GM12878 (cell line): Measurements from ENCODE around the gene LKAAEAR1. TPM values are rescaled to one million over a fixed set of nuclear protein-coding genes. Genes with fewer than 3 reads are reported as not detected.
A peak's percentile ranks its signal among the peaks of the same experiment; 100 is the strongest.

Experiments used
- ATAC-seq: fragments of 200-7000 bp; cut with Tn5 transposase; 3 replicates; pipeline ENCODE4 v1.9.1; 2020; ENCODE audit warnings: mild to moderate bottlenecking, moderate library complexity
- BruUV-seq: library from RNA; stranded (reverse); fragments of 400-500 nt; replicated peaks from 2 replicates; lab custom pipeline; 2021; lab: Mats Ljungman, UMichigan
- CTCF ChIA-PET: fragments of 300-600 bp; sonication (Branson Sonifier 250); formaldehyde crosslinking; extraction: SDS; loops from one replicate; lab custom pipeline; 2021; ENCODE audit warnings: inconsistent platforms; lab: Yijun Ruan, JAX
- POLR2A ChIA-PET: fragments of 350-600 bp; formaldehyde crosslinking; extraction: SDS; loops from one replicate; lab custom pipeline; 2021; ENCODE audit warnings: inconsistent platforms; lab: Charles Lee
- RAD21 ChIA-PET: fragments of 300-600 bp; sonication (Branson Sonifier 250); formaldehyde crosslinking; loops from one replicate; lab custom pipeline; 2023; ENCODE audit warnings: antibody characterized with exemption; ENCODE audit not compliant: unreplicated experiment; lab: Charles Lee
- SMC1A ChIA-PET: fragments of 300-600 bp; sonication (Branson Sonifier 250); formaldehyde crosslinking; loops from one replicate; lab custom pipeline; 2023; ENCODE audit not compliant: unreplicated experiment, uncharacterized antibody; lab: Charles Lee
- DNase-seq: peaks from one replicate; pipeline ENCODE4 v3.0.0-alpha.2; 2011; ENCODE audit warnings: low read depth, low spot score
- FAIRE-seq: peaks from 3 replicates; lab custom pipeline; 2011; peaks lifted over from hg19 to GRCh38; lab: Jason Lieb, UNC
- H2AFZ ChIP-seq: 2 replicates; pipeline ENCODE4 v1.6.0; 2011; ENCODE audit warnings: low read depth, low read length, control low read depth; ENCODE audit not compliant: control insufficient read depth
- H3K27ac ChIP-seq: 2 replicates; pipeline ENCODE4 v1.5.1; 2011; ENCODE audit warnings: control low read depth; ENCODE audit not compliant: control insufficient read depth, insufficient read depth
- H3K27me3 ChIP-seq, 2 experiments: replicated peaks in 1 of 2; 2 replicates each; pipeline versions ENCODE4 v1.6.0 to v1.6.1; 2011; ENCODE audit warnings: low read length in 1 of 2; ENCODE audit not compliant: control insufficient read depth in 2 of 2, insufficient read depth in 2 of 2
- H3K36me3 ChIP-seq, 2 experiments: 2 replicates each; pipeline ENCODE4 v1.5.1; 2011; ENCODE audit warnings: low read length in 1 of 2; ENCODE audit not compliant: control insufficient read depth in 2 of 2, insufficient read depth in 2 of 2
- H3K4me1 ChIP-seq: 2 replicates; pipeline ENCODE4 v1.6.1; 2011; ENCODE audit warnings: mild to moderate bottlenecking, low read length, moderate library complexity, mixed read lengths; ENCODE audit not compliant: control insufficient read depth, insufficient read depth
- H3K4me2 ChIP-seq: 2 replicates; pipeline ENCODE4 v1.6.0; 2011; ENCODE audit warnings: control low read depth; ENCODE audit not compliant: control insufficient read depth, insufficient read depth
- H3K4me3 ChIP-seq: fragments of 200-600 bp; sonication (generic); 2 replicates; pipeline ENCODE4 v1.5.1; 2016
- H3K79me2 ChIP-seq: 2 replicates; pipeline ENCODE4 v1.6.0; 2011; ENCODE audit warnings: low read length; ENCODE audit not compliant: control insufficient read depth, insufficient read depth
- H3K9ac ChIP-seq: 2 replicates; pipeline ENCODE4 v1.8.0; 2011; ENCODE audit warnings: low read length, control low read depth, mixed read lengths; ENCODE audit not compliant: control insufficient read depth, insufficient read depth
- H3K9me3 ChIP-seq: replicated peaks from 3 replicates; pipeline ENCODE4 v1.5.1; 2011; ENCODE audit warnings: mild to moderate bottlenecking, low read length; ENCODE audit not compliant: control insufficient read depth, insufficient read depth
- H4K20me1 ChIP-seq: 2 replicates; pipeline ENCODE4 v1.6.0; 2011; ENCODE audit not compliant: control insufficient read depth, insufficient read depth
- ASH2L ChIP-seq: fragments of 300-600, 200-600 bp; sonication (generic); IDR thresholded peaks from 2 replicates; pipeline ENCODE4 v1.6.1; 2017; ENCODE audit warnings: low read depth, mild to moderate bottlenecking, borderline replicate concordance
- EED ChIP-seq: sonication (generic); IDR thresholded peaks from 2 replicates; pipeline ENCODE4 v1.6.1; 2016; ENCODE audit warnings: antibody characterized with exemption, low read depth
- EP300 ChIP-seq, 2 experiments: fragments of 150-350 bp in 1 of 2; IDR thresholded peaks; 2 replicates each; pipeline ENCODE4 v1.6.1; 2011 to 2012; ENCODE audit warnings: low read depth in 2 of 2, low read length in 2 of 2, borderline replicate concordance in 1 of 2, improper control_type of control experiment in 1 of 2, inconsistent platforms in 1 of 2; ENCODE audit not compliant: control insufficient read depth in 1 of 2
- RELA ChIP-seq: fragments of 450-650 bp; IDR thresholded peaks from 2 replicates; pipeline ENCODE4 v1.8.0; 2014; ENCODE audit warnings: borderline replicate concordance; ENCODE audit not compliant: partially characterized antibody
- RUNX3 ChIP-seq: IDR thresholded peaks from 2 replicates; pipeline ENCODE4 v1.6.1; 2012; ENCODE audit warnings: low read length, inconsistent platforms
- SREBF1 ChIP-seq: IDR thresholded peaks from 2 replicates; pipeline ENCODE4 v1.6.1; 2012; ENCODE audit warnings: mild to moderate bottlenecking, low read length
- TCF12 ChIP-seq: IDR thresholded peaks from 2 replicates; pipeline ENCODE4 v1.6.1; 2011; ENCODE audit warnings: low read depth, mild to moderate bottlenecking, low read length
- ZSCAN29 ChIP-seq: fragments of 450-650 bp; IDR thresholded peaks from 2 replicates; pipeline ENCODE4 v1.6.1; 2017; ENCODE audit warnings: mild to moderate bottlenecking, moderate library complexity
- WGBS: methylation state at CpG from one replicate; pipeline ENCODE4 v1.1.6; 2016; ENCODE audit warnings: low lambda C conversion rate; ENCODE audit not compliant: insufficient replicate concordance, insufficient coverage; ENCODE audit errors: missing lambda C conversion rate; 5-methylcytosine and 5-hydroxymethylcytosine counted together
- in situ Hi-C: fragments of 300-500 bp; cut with MboI; formaldehyde crosslinking; loops from 9 replicates; pipeline ENCODE4 v1.14.3; 2018; ENCODE audit warnings: mixed read lengths
- intact Hi-C: fragments of 100-400 bp; cut with micrococcal nuclease; formaldehyde crosslinking; loops from one replicate; pipeline ENCODE4 v1.14.2; 2022; ENCODE audit not compliant: unreplicated experiment
- polyA plus RNA-seq, 11 experiments: library from polyadenylated mRNA; depleted of rRNA in 4 of 11; unstranded in 6 of 11; stranded (reverse) in 5 of 11; fragments of >200 nt; fragmentation: Nextera tagmentation in 4 of 11; fragmentation: Illumina TruSeq in 1 of 11; extraction: Ambion mirVana in 4 of 11; extraction: Trizol in 1 of 11; gene quantifications; 1 replicate in 1 of 11; 2 replicates in 10 of 11; pipeline versions ENCODE4 v1.2.1 to v1.2.3, GENCODE V29; 2011 to 2016; ENCODE audit warnings: inconsistent platforms in 2 of 11, missing spikeins in 2 of 11, low read depth in 1 of 11
- total RNA-seq, 4 experiments: library from RNA; depleted of rRNA in 3 of 4; stranded (reverse); fragments of >200 nt in 3 of 4; fragmentation: Illumina TruSeq in 1 of 4; extraction: Trizol in 1 of 4; gene quantifications; 2 replicates each; pipeline versions ENCODE4 v1.2.1 to v1.2.3, GENCODE V29; 2013 to 2021
- TF ChIP-seq, protein P1 (sequence below): fragments of 450-650 bp; IDR thresholded peaks from 2 replicates; pipeline ENCODE4 v1.6.1; 2016; ENCODE audit warnings: mild to moderate bottlenecking

LKAAEAR1 gene
- total and polyA plus RNA-seq, 10 of the 15 experiments (the other 5 are each of a cell fraction or from before 2014, with no cell fraction given), result not detected

- no peaks in the 10 kb centered on the region for H4K20me1 ChIP-seq
- H3K9me3 ChIP-seq, result no peaks in the 10 kb centered on the region
- H3K27me3 ChIP-seq, result peaks cover 0 to under 1% of the 10 kb centered on the region in 2 experiments; a peak in 1 of 4 replicates
- ATAC-seq (no peak), FAIRE-seq (no peak), DNase-seq (no peak)
- RAD21 ChIA-PET, result interaction anchor here (1.3 kb wide), 1 partner anchor 25 kb away, joined by 3 read pairs; no protein-coding TSS in a partner anchor
- H3K79me2 ChIP-seq, result no peaks in the 10 kb centered on the region
- POLR2A ChIA-PET, result no interaction called here
- peaks cover 14% of the 10 kb centered on the region for H3K4me1 ChIP-seq
- no peak overlapping the region for H3K9ac ChIP-seq
- no peak overlapping the region for H3K27ac ChIP-seq
- no peak overlapping the region for H2AFZ ChIP-seq
- TF ChIP-seq EP300 (IDR thresholded peaks at IDR 0.05; ENCODE audit: borderline replicate concordance in 1 of 2, control insufficient read depth in 1 of 2, low read depth in 2 of 2, low read length in 2 of 2) (no peak), RELA (no peak), TCF12 (no peak), ZSCAN29 (no peak), ASH2L (no peak), SREBF1 (no peak), EED (no peak), RUNX3 (no peak)
- TF ChIP-seq, protein P1, sequence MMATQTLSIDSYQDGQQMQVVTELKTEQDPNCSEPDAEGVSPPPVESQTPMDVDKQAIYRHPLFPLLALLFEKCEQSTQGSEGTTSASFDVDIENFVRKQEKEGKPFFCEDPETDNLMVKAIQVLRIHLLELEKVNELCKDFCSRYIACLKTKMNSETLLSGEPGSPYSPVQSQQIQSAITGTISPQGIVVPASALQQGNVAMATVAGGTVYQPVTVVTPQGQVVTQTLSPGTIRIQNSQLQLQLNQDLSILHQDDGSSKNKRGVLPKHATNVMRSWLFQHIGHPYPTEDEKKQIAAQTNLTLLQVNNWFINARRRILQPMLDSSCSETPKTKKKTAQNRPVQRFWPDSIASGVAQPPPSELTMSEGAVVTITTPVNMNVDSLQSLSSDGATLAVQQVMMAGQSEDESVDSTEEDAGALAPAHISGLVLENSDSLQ, result peak; percentile 73
- no peak overlapping the region; the same call in 1 of the 2 replicates for H3K4me2 ChIP-seq
- WGBS, result 23% methylated on average over 4 of the region's 4 CpGs
- no peak overlapping the region for H3K4me3 ChIP-seq
- SMC1A ChIA-PET, result no interaction called here
- in situ Hi-C loops (no loop called here), intact Hi-C loops (no loop called here)
- no peaks in the 10 kb centered on the region for H3K36me3 ChIP-seq
- CTCF ChIA-PET, result interaction anchor here (0.8 kb wide), 1 partner anchor 25 kb away, joined by 3 read pairs; no protein-coding TSS in a partner anchor
- no TSS peak for BruUV-seq
Measured at GRCh38 chr20:64095455-64095854, 11.3 kb upstream of the LKAAEAR1 start.
